Suprapubic skin (tissue), 4 donors: ENCODE measurements around the gene CNP. TPM values are rescaled to one million over a fixed set of nuclear protein-coding genes. Genes with fewer than 3 reads are reported as not detected.
"Not testable (repeated sequence)": the region's sequence is repeated elsewhere in the genome, so short reads cannot be mapped to it uniquely, and the experiment has no call there.

Experiments
- DNase-seq, 2 donors: peaks; one replicate each; pipeline ENCODE4 v3.0.0-alpha.2; 2019; ENCODE audit warnings: low spot score in 2 of 2
- H3K27ac ChIP-seq: fragments of 200-600 bp; sonication (generic); one replicate; pipeline ENCODE4 v1.5.1; 2019
- H3K27me3 ChIP-seq: fragments of 200-600 bp; sonication (generic); one replicate; pipeline ENCODE4 v1.5.1; 2019
- H3K36me3 ChIP-seq: fragments of 200-600 bp; sonication (generic); one replicate; pipeline ENCODE4 v1.5.1; 2019
- H3K4me1 ChIP-seq: fragments of 200-600 bp; sonication (generic); one replicate; pipeline ENCODE4 v1.5.1; 2019
- H3K4me3 ChIP-seq: fragments of 200-600 bp; sonication (generic); one replicate; pipeline ENCODE4 v1.5.1; 2019; ENCODE audit warnings: mild to moderate bottlenecking
- H3K9me3 ChIP-seq: fragments of 200-600 bp; sonication (generic); one replicate; pipeline ENCODE4 v1.5.1; 2019
- EP300 ChIP-seq: sonication (generic); formaldehyde crosslinking; IDR thresholded peaks from one replicate; pipeline ENCODE4 v1.6.1; 2017; ENCODE audit warnings: antibody characterized with exemption
- POLR2A ChIP-seq, 2 donors: fragments of 450-650 bp; IDR thresholded peaks; one replicate each; pipeline ENCODE4 v1.6.1; 2017; ENCODE audit warnings: antibody characterized with exemption in 2 of 2, mild to moderate bottlenecking in 2 of 2, moderate library complexity in 2 of 2
- POLR2AphosphoS5 ChIP-seq, 3 donors: sonication (generic); formaldehyde crosslinking; IDR thresholded peaks; one replicate each; pipeline ENCODE4 v1.6.1; 2017; ENCODE audit warnings: antibody characterized with exemption in 3 of 3
- WGBS: methylation state at CpG from one replicate; pipeline ENCODE4 v1.1.5; 2018; 5-methylcytosine and 5-hydroxymethylcytosine counted together
- total RNA-seq, 4 donors: library from RNA; depleted of rRNA; stranded (reverse); fragments of >200 nt; gene quantifications; one replicate each; pipeline ENCODE4 v1.1.0, GENCODE V29; 2016
- TF ChIP-seq, protein P1 (sequence below), 2 donors: fragments of 200-600 bp in 1 of 2; fragments of 450-650 bp in 1 of 2; sonication (generic) in 1 of 2; IDR thresholded peaks; one replicate each; pipeline ENCODE4 v1.5.1; 2016 to 2019; ENCODE audit warnings: antibody characterized with exemption in 2 of 2, mild to moderate bottlenecking in 1 of 2, moderate library complexity in 1 of 2

CNP gene
- total RNA-seq, 4 donors from 2014 or later, result 44.3 to 55.1 (median 47.3) TPM

DNA sequence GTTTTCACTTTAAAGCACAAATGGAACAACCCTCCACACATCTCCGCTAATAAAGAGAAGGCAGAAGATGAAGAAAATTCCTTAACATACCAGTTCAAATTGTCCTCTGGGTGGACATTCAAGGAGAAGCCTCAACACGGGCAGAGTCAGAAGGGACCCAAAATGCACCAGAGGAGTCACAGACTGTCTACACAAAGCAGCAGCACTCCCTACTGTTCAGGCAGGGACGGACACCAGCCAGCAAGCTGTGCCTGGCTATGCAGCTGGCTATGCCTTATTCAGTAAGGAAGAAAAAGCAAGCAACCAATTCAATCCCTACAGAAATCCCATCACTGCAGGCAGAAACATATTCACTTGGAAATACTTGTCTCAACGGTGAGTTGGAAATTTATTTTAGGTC is 42.6 kb downstream of the CNP start:
- peaks cover 59% of the 10 kb centered on the region for H3K4me1 ChIP-seq
- no peaks in the 10 kb centered on the region for H3K9me3 ChIP-seq
- DNase-seq, result no peak
- no peak overlapping the region for H3K4me3 ChIP-seq
- H3K27me3 ChIP-seq, result no peaks in the 10 kb centered on the region
- H3K36me3 ChIP-seq, result no peaks in the 10 kb centered on the region
- TF ChIP-seq, protein P1, sequence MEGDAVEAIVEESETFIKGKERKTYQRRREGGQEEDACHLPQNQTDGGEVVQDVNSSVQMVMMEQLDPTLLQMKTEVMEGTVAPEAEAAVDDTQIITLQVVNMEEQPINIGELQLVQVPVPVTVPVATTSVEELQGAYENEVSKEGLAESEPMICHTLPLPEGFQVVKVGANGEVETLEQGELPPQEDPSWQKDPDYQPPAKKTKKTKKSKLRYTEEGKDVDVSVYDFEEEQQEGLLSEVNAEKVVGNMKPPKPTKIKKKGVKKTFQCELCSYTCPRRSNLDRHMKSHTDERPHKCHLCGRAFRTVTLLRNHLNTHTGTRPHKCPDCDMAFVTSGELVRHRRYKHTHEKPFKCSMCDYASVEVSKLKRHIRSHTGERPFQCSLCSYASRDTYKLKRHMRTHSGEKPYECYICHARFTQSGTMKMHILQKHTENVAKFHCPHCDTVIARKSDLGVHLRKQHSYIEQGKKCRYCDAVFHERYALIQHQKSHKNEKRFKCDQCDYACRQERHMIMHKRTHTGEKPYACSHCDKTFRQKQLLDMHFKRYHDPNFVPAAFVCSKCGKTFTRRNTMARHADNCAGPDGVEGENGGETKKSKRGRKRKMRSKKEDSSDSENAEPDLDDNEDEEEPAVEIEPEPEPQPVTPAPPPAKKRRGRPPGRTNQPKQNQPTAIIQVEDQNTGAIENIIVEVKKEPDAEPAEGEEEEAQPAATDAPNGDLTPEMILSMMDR (IDR thresholded peaks at IDR 0.05), result peak in 1 of 2 donors; percentile 14
- no peak for TF ChIP-seq POLR2A (IDR thresholded peaks at IDR 0.05)
- whole genome bisulfite sequencing, result 76% methylated on average over 4 of the region's 4 CpGs
- no peak overlapping the region for H3K27ac ChIP-seq

DNA sequence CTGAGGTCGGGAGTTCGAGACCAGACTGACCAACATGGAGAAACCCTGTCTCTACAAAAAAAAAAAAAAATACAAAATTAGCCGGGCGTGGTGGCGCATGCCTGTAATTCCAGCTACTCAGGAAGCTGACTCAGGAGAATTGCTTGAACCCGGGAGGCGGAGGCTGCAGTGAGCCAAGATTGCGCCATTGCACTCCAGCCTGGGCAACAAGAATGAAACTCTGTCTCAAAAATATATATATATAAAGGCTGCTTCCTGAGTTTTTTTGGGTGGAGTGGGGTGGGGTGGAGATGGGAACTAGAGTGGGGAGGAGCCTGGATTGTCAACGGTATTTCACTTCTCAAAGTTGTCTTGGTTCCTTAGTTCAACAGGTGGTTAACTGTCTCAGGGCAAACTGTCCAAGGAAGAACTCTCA is 43.7 kb downstream of the CNP start:
- H3K4me1 ChIP-seq, result peaks cover 55% of the 10 kb centered on the region
- DNase-seq, result peak in 1 of 2 donors; percentile 23
- not testable (repeated sequence) for H3K36me3 ChIP-seq, H3K27me3 ChIP-seq, H3K27ac ChIP-seq, H3K9me3 ChIP-seq, H3K4me3 ChIP-seq
- WGBS, result 48% methylated on average over 9 of the region's 9 CpGs

DNA sequence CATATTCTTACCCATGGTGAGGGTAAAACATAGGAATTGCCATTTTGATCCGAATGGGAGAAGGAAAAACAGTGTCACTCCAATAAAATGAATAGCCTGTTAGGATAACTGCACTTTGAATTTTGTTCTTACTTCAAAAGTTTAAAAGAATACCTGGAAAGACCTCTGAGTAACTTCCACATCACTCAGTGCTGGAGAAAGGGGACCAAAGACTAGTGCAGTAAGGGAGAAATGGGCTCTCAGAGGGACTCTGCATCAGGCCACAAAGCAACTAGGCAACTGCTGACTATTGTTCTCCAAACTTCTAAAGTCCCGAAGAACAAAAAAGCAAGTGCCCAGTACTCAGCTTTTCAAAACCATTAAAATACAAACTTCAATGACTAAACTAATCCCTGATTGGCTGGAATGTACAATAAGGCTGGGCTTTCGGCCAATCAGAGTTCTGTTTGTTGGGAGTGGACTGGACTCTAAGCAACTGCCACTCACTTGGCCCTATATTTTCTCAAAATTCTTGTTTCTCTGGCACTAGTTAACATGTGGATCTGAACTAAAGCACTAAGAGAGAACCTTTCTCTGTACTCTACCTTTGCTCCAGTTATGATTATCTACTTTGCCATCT is 44.4 kb downstream of the CNP start:
- no peak for TF ChIP-seq POLR2A (IDR thresholded peaks at IDR 0.05)
- TF ChIP-seq, protein P1 (IDR thresholded peaks at IDR 0.05), result no peak
- TF ChIP-seq EP300, result no peak
- TF ChIP-seq POLR2AphosphoS5 (IDR thresholded peaks at IDR 0.05), result no peak
- Histone ChIP-seq H3K9me3 (no peaks in the 10 kb centered on the region), H3K4me1 (peaks cover 55% of the 10 kb centered on the region), H3K27ac (no peak overlapping the region), H3K4me3 (no peak overlapping the region), H3K36me3 (no peaks in the 10 kb centered on the region), H3K27me3 (no peaks in the 10 kb centered on the region)
- 90% methylated on average over 3 of the region's 3 CpGs for WGBS
- no peak for DNase-seq

DNA sequence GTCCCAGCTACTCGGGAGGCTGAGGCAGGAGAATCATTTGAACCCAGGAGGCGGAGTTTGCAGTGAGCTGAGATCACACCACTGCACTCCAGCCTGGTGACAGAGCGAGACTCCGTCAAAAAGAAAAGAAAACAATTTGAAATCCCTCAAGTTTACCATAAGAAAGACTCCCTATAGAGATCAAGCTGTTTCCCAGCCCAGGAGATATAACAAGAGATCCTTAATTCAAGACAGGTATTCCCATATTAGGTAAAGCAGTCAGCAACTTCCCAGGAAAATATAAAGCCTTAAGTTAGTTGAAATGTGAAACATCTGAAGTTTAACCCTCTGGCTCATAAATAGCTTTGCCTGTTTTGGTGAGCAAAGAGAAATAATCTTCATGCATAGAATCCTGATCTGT is 45.8 kb downstream of the CNP start:
- not testable (repeated sequence) for H3K9me3 ChIP-seq, H3K27me3 ChIP-seq, H3K4me3 ChIP-seq, H3K27ac ChIP-seq, H3K36me3 ChIP-seq, DNase-seq
- peaks cover 61% of the 10 kb centered on the region for H3K4me1 ChIP-seq
- 90% methylated on average over 4 of the region's 4 CpGs for WGBS

DNA sequence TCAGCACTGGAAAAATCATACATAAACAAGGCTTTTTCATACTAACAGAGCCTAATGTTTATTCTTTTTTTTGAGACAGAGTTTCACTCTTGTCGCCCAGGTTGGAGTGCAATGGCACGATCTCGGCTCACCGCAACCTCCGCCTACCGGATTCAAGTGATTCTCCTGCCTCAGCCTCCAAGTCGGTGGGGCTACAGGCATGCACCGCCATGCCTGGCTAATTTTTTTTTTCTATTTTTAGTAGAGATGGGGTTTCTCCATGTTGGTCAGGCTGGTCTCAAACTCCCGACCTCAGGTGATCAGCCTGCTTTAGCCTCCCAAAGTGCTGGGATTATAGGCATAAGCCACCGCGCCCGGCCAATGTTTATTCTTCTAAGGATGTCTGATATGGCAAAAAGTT is 47.1 kb downstream of the CNP start:
- DNase-seq, H3K9me3 ChIP-seq, H3K4me3 ChIP-seq, H3K27me3 ChIP-seq, H3K36me3 ChIP-seq, H3K27ac ChIP-seq: not testable (repeated sequence)
- peaks cover 70% of the 10 kb centered on the region for H3K4me1 ChIP-seq
- 91% methylated on average over 12 of the region's 12 CpGs for WGBS

DNA sequence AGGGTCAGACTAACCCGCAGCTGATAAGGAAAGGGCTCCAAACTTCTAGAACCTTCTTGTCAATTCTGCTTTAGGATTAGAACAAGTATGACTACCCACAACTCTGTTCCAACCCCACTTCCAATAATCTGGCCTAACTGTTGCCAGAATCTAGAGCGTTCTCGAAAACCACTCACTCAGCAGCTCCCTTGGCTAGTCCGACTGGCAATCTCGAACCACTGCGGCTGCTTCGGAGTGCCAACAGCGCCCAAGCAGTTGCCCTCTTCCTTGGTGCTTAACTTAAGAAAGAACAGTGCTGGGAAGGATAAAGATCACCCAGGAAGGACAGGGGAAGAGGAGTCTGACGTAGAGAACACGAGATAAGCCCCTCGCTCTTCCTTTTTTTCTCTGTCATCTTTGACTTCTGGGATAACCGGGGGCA is 49.8 kb downstream of the CNP start:
- no peaks in the 10 kb centered on the region for H3K36me3 ChIP-seq
- H3K27ac ChIP-seq, result peak overlapping the region; percentile 85
- no peaks in the 10 kb centered on the region for H3K9me3 ChIP-seq
- 3% methylated on average over 12 of the region's 12 CpGs for WGBS
- TF ChIP-seq EP300 (no peak), POLR2AphosphoS5 (IDR thresholded peaks at IDR 0.05) (no peak), POLR2A (IDR thresholded peaks at IDR 0.05) (no peak)
- TF ChIP-seq, protein P1 (IDR thresholded peaks at IDR 0.05), result no peak
- peaks cover 62% of the 10 kb centered on the region for H3K4me1 ChIP-seq
- H3K27me3 ChIP-seq, result no peaks in the 10 kb centered on the region
- H3K4me3 ChIP-seq, result peak overlapping the region; percentile 69
- no peak for DNase-seq
